Calu3 (cell line): ENCODE data around the gene TXLNG. TPM values are rescaled to one million over a fixed set of nuclear protein-coding genes. Genes with fewer than 3 reads are reported as not detected.

Experiments
- BruUV-seq: library from RNA; stranded (reverse); fragments of 400-500 nt; replicated peaks from 2 replicates; lab custom pipeline; 2021; lab: Mats Ljungman, UMichigan
- CTCF ChIA-PET: fragments of 300-600 bp; sonication (Branson Sonifier 250); formaldehyde crosslinking; loops from one replicate; lab custom pipeline; 2022; ENCODE audit warnings: antibody characterized with exemption; lab: Charles Lee
- DNase-seq: peaks from one replicate; pipeline ENCODE4 v3.0.0; 2022
- H3K27ac Mint-ChIP-seq: one replicate; pipeline ENCODE4 v1.8.0; 2022; ENCODE audit warnings: mixed read lengths; ENCODE audit not compliant: unreplicated experiment
- H3K27me3 Mint-ChIP-seq: one replicate; pipeline ENCODE4 v1.8.0; 2022; ENCODE audit warnings: mixed read lengths; ENCODE audit not compliant: unreplicated experiment
- H3K36me3 Mint-ChIP-seq: one replicate; pipeline ENCODE4 v1.8.0; 2022; ENCODE audit warnings: mild to moderate bottlenecking, moderate library complexity, mixed read lengths; ENCODE audit not compliant: insufficient read depth, unreplicated experiment
- H3K4me1 Mint-ChIP-seq: one replicate; pipeline ENCODE4 v1.8.0; 2022; ENCODE audit warnings: mild to moderate bottlenecking, low read depth, mixed read lengths; ENCODE audit not compliant: unreplicated experiment
- H3K4me3 Mint-ChIP-seq: one replicate; pipeline ENCODE4 v1.8.0; 2022; ENCODE audit warnings: mild to moderate bottlenecking, low read depth, moderate library complexity, mixed read lengths; ENCODE audit not compliant: unreplicated experiment
- H3K9me3 Mint-ChIP-seq: one replicate; pipeline ENCODE4 v1.8.0; 2022; ENCODE audit warnings: low read depth, mixed read lengths; ENCODE audit not compliant: unreplicated experiment
- intact Hi-C: fragments of 100-400 bp; cut with micrococcal nuclease; formaldehyde crosslinking; loops from one replicate; pipeline ENCODE4 v1.10.0; 2022; ENCODE audit not compliant: unreplicated experiment
- total RNA-seq: library from RNA; stranded (reverse); gene quantifications from 2 replicates; pipeline ENCODE4 v1.2.3, GENCODE V29; 2022
- TF ChIP-seq, protein P1 (sequence below): fragments of 200-600 bp; IDR thresholded peaks from one replicate; pipeline ENCODE4 v1.8.0; 2022; ENCODE audit warnings: antibody characterized with exemption; ENCODE audit not compliant: unreplicated experiment

TXLNG gene
- total RNA-seq, 1 experiment from 2014 or later = 22.2 TPM

DNA sequence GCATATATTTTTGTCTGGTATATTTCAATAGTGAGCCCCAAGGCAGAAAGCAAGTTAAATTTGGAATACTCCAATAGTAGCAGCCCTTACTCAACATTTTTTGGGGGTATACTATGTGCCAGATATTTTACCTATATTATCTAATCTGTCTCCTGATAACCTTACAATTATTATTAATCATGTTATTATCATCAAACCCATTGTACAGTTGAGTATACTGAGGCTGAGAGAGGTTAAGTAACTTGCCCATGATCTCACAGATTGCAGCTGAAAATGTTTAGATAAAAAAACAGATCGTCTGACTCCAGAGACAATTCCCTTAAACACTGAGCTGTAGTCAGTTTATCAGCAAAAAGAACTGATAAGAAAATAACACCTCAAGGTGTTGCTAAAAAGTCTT is 90.4 kb downstream of the TXLNG start:
- TF ChIP-seq, protein P1, sequence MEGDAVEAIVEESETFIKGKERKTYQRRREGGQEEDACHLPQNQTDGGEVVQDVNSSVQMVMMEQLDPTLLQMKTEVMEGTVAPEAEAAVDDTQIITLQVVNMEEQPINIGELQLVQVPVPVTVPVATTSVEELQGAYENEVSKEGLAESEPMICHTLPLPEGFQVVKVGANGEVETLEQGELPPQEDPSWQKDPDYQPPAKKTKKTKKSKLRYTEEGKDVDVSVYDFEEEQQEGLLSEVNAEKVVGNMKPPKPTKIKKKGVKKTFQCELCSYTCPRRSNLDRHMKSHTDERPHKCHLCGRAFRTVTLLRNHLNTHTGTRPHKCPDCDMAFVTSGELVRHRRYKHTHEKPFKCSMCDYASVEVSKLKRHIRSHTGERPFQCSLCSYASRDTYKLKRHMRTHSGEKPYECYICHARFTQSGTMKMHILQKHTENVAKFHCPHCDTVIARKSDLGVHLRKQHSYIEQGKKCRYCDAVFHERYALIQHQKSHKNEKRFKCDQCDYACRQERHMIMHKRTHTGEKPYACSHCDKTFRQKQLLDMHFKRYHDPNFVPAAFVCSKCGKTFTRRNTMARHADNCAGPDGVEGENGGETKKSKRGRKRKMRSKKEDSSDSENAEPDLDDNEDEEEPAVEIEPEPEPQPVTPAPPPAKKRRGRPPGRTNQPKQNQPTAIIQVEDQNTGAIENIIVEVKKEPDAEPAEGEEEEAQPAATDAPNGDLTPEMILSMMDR = no peak
- CTCF ChIA-PET = no interaction called here
- no peak overlapping the region for H3K27ac Mint-ChIP-seq
- H3K4me3 Mint-ChIP-seq = no peak overlapping the region
- H3K27me3 Mint-ChIP-seq = no peaks in the 10 kb centered on the region
- no peaks in the 10 kb centered on the region for H3K9me3 Mint-ChIP-seq
- intact Hi-C loops = no loop called here
- BruUV-seq = no TSS peak
- DNase-seq = no peak
- no peaks in the 10 kb centered on the region for H3K36me3 Mint-ChIP-seq
- H3K4me1 Mint-ChIP-seq = no peaks in the 10 kb centered on the region

DNA sequence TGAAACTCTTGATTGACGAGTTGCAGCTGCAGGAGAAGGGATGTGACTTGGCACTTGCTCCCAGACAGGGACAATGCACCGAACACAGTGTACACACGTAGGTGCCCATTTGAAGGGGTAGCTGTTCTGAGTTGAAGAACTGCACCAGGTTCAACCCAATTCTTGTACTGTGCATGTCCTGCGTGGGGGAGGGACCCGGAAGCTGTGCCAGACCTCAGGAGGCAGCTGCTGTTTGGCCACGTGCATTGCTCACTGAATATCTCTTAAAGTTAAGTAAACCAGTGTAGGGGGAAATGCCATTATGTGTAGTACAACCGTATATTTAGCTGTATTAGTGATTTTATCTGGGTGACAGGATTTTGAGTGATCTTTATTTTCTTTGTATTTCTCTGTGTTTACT is 95.9 kb downstream of the TXLNG start:
- no TSS peak for BruUV-seq
- CTCF ChIA-PET = interaction anchor here (0.9 to 3.6 kb wide), 15 partner anchors 11 to 200 kb away, joined by 3 to 77 read pairs (median 6); partner anchors contain the start of gene CTPS2
- no peaks in the 10 kb centered on the region for H3K27me3 Mint-ChIP-seq

DNA sequence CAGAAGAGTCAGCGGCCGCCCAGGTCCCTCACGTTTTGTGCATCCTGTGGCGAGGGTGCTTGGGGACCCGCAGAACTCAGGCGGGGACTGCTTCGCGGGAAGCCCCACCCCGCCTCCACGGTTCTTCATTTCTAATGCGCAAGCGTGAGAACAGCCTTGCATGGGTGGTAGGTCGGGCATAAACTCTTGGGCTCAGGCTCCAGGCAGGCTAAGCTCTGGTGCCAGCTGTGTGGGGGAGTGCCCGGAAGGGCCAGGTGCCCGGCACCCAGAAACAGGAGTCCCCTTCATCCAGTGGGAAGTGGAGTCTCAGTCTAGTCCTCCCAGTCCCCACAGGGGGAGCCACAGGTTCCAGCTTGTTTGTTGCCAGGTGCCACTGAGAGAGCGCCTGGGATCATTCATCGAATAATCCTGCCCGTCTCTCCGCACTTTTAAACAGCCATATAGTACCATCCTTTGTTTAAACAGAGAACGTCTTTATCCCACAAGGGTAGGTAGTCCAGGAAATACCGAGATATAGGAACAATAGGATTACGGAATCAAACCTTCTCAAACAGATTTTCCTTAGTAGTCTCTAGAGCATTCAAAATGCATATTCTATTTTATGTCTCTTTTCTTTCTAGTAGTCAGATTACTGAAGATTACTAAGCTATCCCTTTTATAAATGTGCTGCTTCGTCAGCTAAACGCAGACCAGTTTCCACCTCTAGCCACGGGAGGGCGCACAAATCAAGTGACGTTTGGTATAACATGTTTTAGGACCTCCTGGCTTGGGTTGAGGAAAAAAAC is 96.6 kb downstream of the TXLNG start:
- H3K4me1 Mint-ChIP-seq = peaks cover 9% of the 10 kb centered on the region
- H3K4me3 Mint-ChIP-seq = peak overlapping the region; percentile 73
- peak; percentile 76 for DNase-seq
- intact Hi-C loops = loop anchor here (1.0 to 5.0 kb wide), 2 partner anchors 69 to 163 kb away; no protein-coding TSS in a partner anchor
- TF ChIP-seq, protein P1 = peak; percentile 50
- no peaks in the 10 kb centered on the region for H3K9me3 Mint-ChIP-seq
- no TSS peak for BruUV-seq
- H3K36me3 Mint-ChIP-seq = peaks cover 10% of the 10 kb centered on the region
- H3K27me3 Mint-ChIP-seq = no peaks in the 10 kb centered on the region
- CTCF ChIA-PET = interaction anchor here (0.7 to 3.6 kb wide), 16 partner anchors 10 to 200 kb away, joined by 3 to 77 read pairs (median 5); partner anchors contain the start of genes CTPS2 and REPS2
- H3K27ac Mint-ChIP-seq = peak overlapping the region; percentile 50

More for the DNA sequence above, 95.9 kb downstream of the TXLNG start:
- H3K9me3 Mint-ChIP-seq = no peaks in the 10 kb centered on the region
- peaks cover 10% of the 10 kb centered on the region for H3K36me3 Mint-ChIP-seq
- peak; percentile 34 for DNase-seq
- no peak overlapping the region for H3K27ac Mint-ChIP-seq
- TF ChIP-seq, protein P1 = no peak
- intact Hi-C loops = loop anchor here (5.0 kb wide), 1 partner anchor 70 kb away; no protein-coding TSS in a partner anchor
- peak overlapping the region; percentile 73 for H3K4me3 Mint-ChIP-seq
- peaks cover 9% of the 10 kb centered on the region for H3K4me1 Mint-ChIP-seq

DNA sequence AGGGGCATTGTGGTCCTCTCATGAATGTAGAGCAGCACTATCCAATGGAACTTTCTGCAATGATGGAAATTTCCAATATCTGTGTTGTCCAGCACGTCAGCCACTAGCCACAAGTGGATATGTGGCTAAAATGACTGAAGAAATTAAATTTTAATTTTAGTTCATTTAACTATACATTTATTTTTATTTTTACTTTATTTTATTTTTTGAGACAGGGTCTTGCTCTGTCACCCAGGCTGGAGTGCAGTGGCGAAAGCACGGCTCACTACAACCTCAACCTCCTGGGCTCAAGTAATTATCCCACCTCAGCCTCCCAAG is 97.2 kb downstream of the TXLNG start:
- Mint-ChIP-seq H3K27ac (no peak overlapping the region), H3K9me3 (no peaks in the 10 kb centered on the region), H3K36me3 (peaks cover 10% of the 10 kb centered on the region), H3K4me3 (peak overlapping the region; percentile 73), H3K4me1 (peaks cover 9% of the 10 kb centered on the region), H3K27me3 (no peaks in the 10 kb centered on the region)
- BruUV-seq = no TSS peak
- TF ChIP-seq, protein P1 = no peak
- DNase-seq = no peak
- CTCF ChIA-PET = interaction anchor here (0.7 to 3.6 kb wide), 11 partner anchors 10 to 199 kb away, joined by 3 to 77 read pairs (median 7); partner anchors contain the start of gene REPS2
- intact Hi-C loops = loop anchor here (1.0 to 5.0 kb wide), 2 partner anchors 69 to 163 kb away; no protein-coding TSS in a partner anchor
